H9 (cell line): ENCODE data around the gene ATP8A2. TPM values are rescaled to one million over a fixed set of nuclear protein-coding genes. Genes with fewer than 3 reads are reported as not detected.

Experiments
- DNase-seq: peaks from one replicate; pipeline ENCODE4 v3.0.0-alpha.2; 2017
- H2AFZ ChIP-seq: one replicate; pipeline ENCODE4 v1.6.1; 2013; ENCODE audit warnings: mild to moderate bottlenecking, low read length, control low read depth, moderate library complexity
- H2AK5ac ChIP-seq: 2 replicates; pipeline ENCODE4 v1.6.1; 2013; ENCODE audit warnings: low read length, control low read depth, mixed read lengths; ENCODE audit not compliant: insufficient read length
- H2BK120ac ChIP-seq: one replicate; pipeline ENCODE4 v1.6.1; 2013; ENCODE audit warnings: low read depth, mild to moderate bottlenecking, low read length, control low read depth, inconsistent platforms; ENCODE audit not compliant: poor library complexity, severe bottlenecking
- H2BK12ac ChIP-seq: 2 replicates; pipeline ENCODE4 v1.6.1; 2013; ENCODE audit warnings: low read length, control low read depth, mixed read lengths, low read depth; ENCODE audit not compliant: insufficient read length
- H2BK15ac ChIP-seq: 2 replicates; pipeline ENCODE4 v1.6.1; 2013; ENCODE audit warnings: low read depth, low read length, control low read depth
- H2BK20ac ChIP-seq: one replicate; pipeline ENCODE4 v1.6.1; 2013; ENCODE audit warnings: low read depth, mild to moderate bottlenecking, low read length, control low read depth, inconsistent platforms; ENCODE audit not compliant: poor library complexity, severe bottlenecking
- H2BK5ac ChIP-seq: 2 replicates; pipeline ENCODE4 v1.6.1; 2013; ENCODE audit warnings: low read length, control low read depth, mixed read lengths; ENCODE audit not compliant: insufficient read length
- H3K14ac ChIP-seq: 2 replicates; pipeline ENCODE4 v1.6.1; 2013; ENCODE audit warnings: low read length, control low read depth; ENCODE audit not compliant: insufficient read depth
- H3K18ac ChIP-seq: 2 replicates; pipeline ENCODE4 v1.6.1; 2013; ENCODE audit warnings: low read depth, mild to moderate bottlenecking, mixed read lengths, low read length, control low read depth; ENCODE audit not compliant: insufficient read length
- H3K23ac ChIP-seq: 2 replicates; pipeline ENCODE4 v1.6.1; 2013; ENCODE audit warnings: low read length, control low read depth, mixed read lengths, low read depth; ENCODE audit not compliant: insufficient read length
- H3K23me2 ChIP-seq: 2 replicates; pipeline ENCODE4 v1.6.1; 2013; ENCODE audit warnings: low read depth, mild to moderate bottlenecking, mixed read lengths, low read length, control low read depth; ENCODE audit not compliant: insufficient read length, poor library complexity, severe bottlenecking
- H3K27ac ChIP-seq: 2 replicates; pipeline ENCODE4 v1.5.1; 2013; ENCODE audit warnings: low read length, control low read depth, mixed read lengths, low read depth; ENCODE audit not compliant: insufficient read length
- H3K27me3 ChIP-seq: 2 replicates; pipeline ENCODE4 v1.6.1; 2013; ENCODE audit warnings: low read length, control low read depth, inconsistent platforms; ENCODE audit not compliant: insufficient read depth
- H3K4ac ChIP-seq: 2 replicates; pipeline ENCODE4 v1.6.1; 2013; ENCODE audit warnings: low read depth, mild to moderate bottlenecking, control low read depth, inconsistent platforms, low read length, moderate library complexity
- H3K4me1 ChIP-seq: 2 replicates; pipeline ENCODE4 v1.6.1; 2013; ENCODE audit warnings: low read length, control low read depth, inconsistent platforms; ENCODE audit not compliant: insufficient read depth
- H3K4me2 ChIP-seq: 2 replicates; pipeline ENCODE4 v1.6.1; 2013; ENCODE audit warnings: low read length, control low read depth, mixed read lengths; ENCODE audit not compliant: insufficient read length, insufficient read depth
- H3K56ac ChIP-seq: 2 replicates; pipeline ENCODE4 v1.6.1; 2013; ENCODE audit warnings: low read depth, mild to moderate bottlenecking, mixed read lengths, low read length, control low read depth; ENCODE audit not compliant: insufficient read length
- H3K79me1 ChIP-seq: 2 replicates; pipeline ENCODE4 v1.6.1; 2013; ENCODE audit warnings: low read depth, mild to moderate bottlenecking, moderate library complexity, low read length, control low read depth, inconsistent platforms; ENCODE audit not compliant: insufficient read depth, poor library complexity, severe bottlenecking
- H3K79me2 ChIP-seq: 2 replicates; pipeline ENCODE4 v1.6.1; 2013; ENCODE audit warnings: low read length, control low read depth, inconsistent platforms; ENCODE audit not compliant: insufficient read depth
- H3K9ac ChIP-seq: 2 replicates; pipeline ENCODE4 v1.6.1; 2013; ENCODE audit warnings: low read length, control low read depth, mixed read lengths; ENCODE audit not compliant: insufficient read length; ENCODE audit errors: extremely low read depth
- H3K9me3 ChIP-seq: one replicate; pipeline ENCODE4 v1.6.1; 2013; ENCODE audit warnings: low read depth, low read length, inconsistent platforms; ENCODE audit not compliant: control insufficient read depth
- H3T11ph ChIP-seq: one replicate; pipeline ENCODE4 v1.6.1; 2013; ENCODE audit warnings: mild to moderate bottlenecking, low read length, control low read depth, inconsistent platforms
- H4K20me1 ChIP-seq: one replicate; pipeline ENCODE4 v1.6.1; 2013; ENCODE audit not compliant: control insufficient read depth, insufficient read length, insufficient read depth
- H4K5ac ChIP-seq: 2 replicates; pipeline ENCODE4 v1.6.1; 2013; ENCODE audit warnings: low read depth, mild to moderate bottlenecking, mixed read lengths, low read length, control low read depth; ENCODE audit not compliant: insufficient read length
- H4K8ac ChIP-seq: replicated peaks from 2 replicates; pipeline ENCODE4 v1.6.1; 2013; ENCODE audit warnings: low read length, control low read depth, mixed read lengths, low read depth; ENCODE audit not compliant: insufficient read length
- H4K91ac ChIP-seq: 2 replicates; pipeline ENCODE4 v1.6.1; 2013; ENCODE audit warnings: low read depth, mild to moderate bottlenecking, moderate library complexity, mixed read lengths, low read length, control low read depth; ENCODE audit not compliant: insufficient read length
- H3K27ac Mint-ChIP-seq, 3 experiments: 2 replicates in 2 of 3; 3 replicates in 1 of 3; pipeline ENCODE4 v1.8.0; 2020 to 2021; ENCODE audit warnings: mixed read lengths in 3 of 3, mild to moderate bottlenecking in 1 of 3, moderate library complexity in 1 of 3
- H3K27me3 Mint-ChIP-seq: 2 replicates; pipeline ENCODE4 v1.8.0; 2021; ENCODE audit warnings: low read depth, mild to moderate bottlenecking, moderate library complexity, mixed read lengths
- H3K36me3 Mint-ChIP-seq, 3 experiments: 2 replicates in 2 of 3; 3 replicates in 1 of 3; pipeline ENCODE4 v1.8.0; 2020 to 2021; ENCODE audit warnings: low read depth in 3 of 3, mixed read lengths in 3 of 3; ENCODE audit not compliant: insufficient read depth in 1 of 3
- H3K4me1 Mint-ChIP-seq, 2 experiments: 2 replicates each; pipeline ENCODE4 v1.8.0; 2020; ENCODE audit warnings: mixed read lengths in 2 of 2
- H3K4me3 Mint-ChIP-seq, 2 experiments: 2 replicates in 1 of 2; 3 replicates in 1 of 2; pipeline ENCODE4 v1.8.0; 2020 to 2021; ENCODE audit warnings: mild to moderate bottlenecking in 2 of 2, mixed read lengths in 2 of 2, moderate library complexity in 1 of 2
- H3K9me3 Mint-ChIP-seq, 2 experiments: 2 replicates in 1 of 2; 3 replicates in 1 of 2; pipeline ENCODE4 v1.8.0; 2020; ENCODE audit warnings: mild to moderate bottlenecking in 2 of 2, mixed read lengths in 2 of 2, moderate library complexity in 1 of 2
- WGBS: extraction: QIAGEN DNeasy Blood & Tissue Kit; methylation state at CpG from one replicate; pipeline ENCODE4 v1.1.7; 2013; ENCODE audit warnings: missing lambda C conversion rate, low lambda C conversion rate, mixed read lengths; ENCODE audit not compliant: insufficient read length; ENCODE audit errors: extremely low coverage; 5-methylcytosine and 5-hydroxymethylcytosine counted together
- total RNA-seq: library from RNA; stranded (reverse); gene quantifications from 2 replicates; pipeline ENCODE4 v1.2.1, GENCODE V29; 2021
- TF ChIP-seq, protein P1 (sequence below): fragments of 200-600 bp; sonication (generic); conservative IDR thresholded peaks from 3 replicates; pipeline ENCODE4 v1.8.0; 2021; ENCODE audit warnings: antibody characterized with exemption, mild to moderate bottlenecking

The ATP8A2 gene
- total RNA-seq, 1 experiment from 2014 or later = 18.2 TPM

DNA sequence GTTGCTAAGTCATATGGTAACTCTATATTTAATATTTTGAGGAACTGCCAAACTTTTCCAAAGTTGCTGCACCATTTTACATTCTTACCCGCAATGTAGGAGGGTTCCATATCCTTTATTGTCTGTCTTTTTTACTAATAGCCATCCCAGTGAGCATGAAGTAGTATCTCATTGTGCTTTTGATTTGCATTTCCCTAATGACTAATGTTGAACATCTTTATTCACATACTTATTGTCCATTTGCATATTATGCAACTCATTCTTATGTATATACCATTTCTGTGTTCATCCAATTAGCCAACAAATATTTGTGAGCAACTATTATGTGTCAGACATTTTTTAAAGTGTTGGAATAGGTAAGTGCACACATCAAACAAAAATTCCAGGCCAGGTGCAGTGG lies 20.4 kb upstream of the ATP8A2 start:
- no peak overlapping the region for H2BK5ac ChIP-seq
- H2AK5ac ChIP-seq = no peak overlapping the region
- H3K79me2 ChIP-seq = no peaks in the 10 kb centered on the region
- H3K4ac ChIP-seq = no peak overlapping the region
- H3K56ac ChIP-seq = no peak overlapping the region
- H2BK15ac ChIP-seq = no peak overlapping the region
- TF ChIP-seq, protein P1, sequence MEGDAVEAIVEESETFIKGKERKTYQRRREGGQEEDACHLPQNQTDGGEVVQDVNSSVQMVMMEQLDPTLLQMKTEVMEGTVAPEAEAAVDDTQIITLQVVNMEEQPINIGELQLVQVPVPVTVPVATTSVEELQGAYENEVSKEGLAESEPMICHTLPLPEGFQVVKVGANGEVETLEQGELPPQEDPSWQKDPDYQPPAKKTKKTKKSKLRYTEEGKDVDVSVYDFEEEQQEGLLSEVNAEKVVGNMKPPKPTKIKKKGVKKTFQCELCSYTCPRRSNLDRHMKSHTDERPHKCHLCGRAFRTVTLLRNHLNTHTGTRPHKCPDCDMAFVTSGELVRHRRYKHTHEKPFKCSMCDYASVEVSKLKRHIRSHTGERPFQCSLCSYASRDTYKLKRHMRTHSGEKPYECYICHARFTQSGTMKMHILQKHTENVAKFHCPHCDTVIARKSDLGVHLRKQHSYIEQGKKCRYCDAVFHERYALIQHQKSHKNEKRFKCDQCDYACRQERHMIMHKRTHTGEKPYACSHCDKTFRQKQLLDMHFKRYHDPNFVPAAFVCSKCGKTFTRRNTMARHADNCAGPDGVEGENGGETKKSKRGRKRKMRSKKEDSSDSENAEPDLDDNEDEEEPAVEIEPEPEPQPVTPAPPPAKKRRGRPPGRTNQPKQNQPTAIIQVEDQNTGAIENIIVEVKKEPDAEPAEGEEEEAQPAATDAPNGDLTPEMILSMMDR = no peak
- no peak overlapping the region for H3K9ac ChIP-seq
- H2AFZ ChIP-seq = no peak overlapping the region
- Mint-ChIP-seq H3K27me3 (no peaks in the 10 kb centered on the region), H3K4me1 (peaks cover 4 to 7% of the 10 kb centered on the region in 2 experiments), H3K9me3 (no peaks in the 10 kb centered on the region), H3K36me3 (no peaks in the 10 kb centered on the region), H3K4me3 (no peak overlapping the region), H3K27ac (no peak overlapping the region)
- no peaks in the 10 kb centered on the region for H3K23me2 ChIP-seq
- no peak overlapping the region for H4K5ac ChIP-seq
- H2BK120ac ChIP-seq = no peak overlapping the region
- H3K4me1 ChIP-seq = 0 out of 2 replicates have a peak, but pooled peaks cover 4% of the 10 kb centered on the region
- no peaks in the 10 kb centered on the region for H3K9me3 ChIP-seq
- H2BK20ac ChIP-seq = no peak overlapping the region
- H3K4me2 ChIP-seq = no peak overlapping the region
- no peak overlapping the region for H3K27ac ChIP-seq
- H3K23ac ChIP-seq = no peak overlapping the region
- no peaks in the 10 kb centered on the region for H3K27me3 ChIP-seq
- no peak overlapping the region for H4K91ac ChIP-seq
- H3T11ph ChIP-seq = no peak overlapping the region
- WGBS = no CpG with 5 or more reads among the region's 1 CpG
- H3K18ac ChIP-seq = no peak overlapping the region
- no peak for DNase-seq
- no peaks in the 10 kb centered on the region for H4K20me1 ChIP-seq
- H3K79me1 ChIP-seq = no peaks in the 10 kb centered on the region
- H3K14ac ChIP-seq = no peak overlapping the region
- no peak overlapping the region for H2BK12ac ChIP-seq
- no peak overlapping the region for H4K8ac ChIP-seq
